22Rv1 (cell line): ENCODE measurements around the gene BCL2L13.

ENCODE experiments used
- ZFX ChIP-seq: fragments of 450-650 bp; IDR thresholded peaks from 2 replicates; pipeline ENCODE4 v1.6.1; 2017; ENCODE audit warnings: antibody characterized with exemption, borderline replicate concordance
- TF ChIP-seq, protein P1 (sequence below): fragments of 450-650 bp; IDR thresholded peaks from 2 replicates; pipeline ENCODE4 v1.5.1; 2017; ENCODE audit warnings: mild to moderate bottlenecking

DNA sequence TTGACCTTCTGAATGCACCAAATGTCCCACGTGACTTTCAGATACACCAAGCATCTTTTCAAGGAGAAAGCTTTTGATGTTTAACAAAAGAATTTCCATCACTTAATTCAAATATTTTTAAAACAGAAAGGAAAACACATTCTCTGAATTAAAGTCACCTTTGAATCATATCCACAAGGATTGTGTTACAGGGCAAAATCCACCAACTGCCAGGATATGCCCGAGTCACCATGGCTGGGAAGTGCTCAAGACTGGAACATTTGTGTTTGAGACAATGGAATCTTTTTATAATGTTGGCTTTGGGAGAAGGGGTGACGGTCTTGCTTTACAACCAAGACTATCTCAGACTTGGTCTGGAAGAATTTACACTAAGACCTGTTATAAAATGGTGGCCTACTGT lies 94.9 kb downstream of the BCL2L13 start:
- TF ChIP-seq, protein P1, sequence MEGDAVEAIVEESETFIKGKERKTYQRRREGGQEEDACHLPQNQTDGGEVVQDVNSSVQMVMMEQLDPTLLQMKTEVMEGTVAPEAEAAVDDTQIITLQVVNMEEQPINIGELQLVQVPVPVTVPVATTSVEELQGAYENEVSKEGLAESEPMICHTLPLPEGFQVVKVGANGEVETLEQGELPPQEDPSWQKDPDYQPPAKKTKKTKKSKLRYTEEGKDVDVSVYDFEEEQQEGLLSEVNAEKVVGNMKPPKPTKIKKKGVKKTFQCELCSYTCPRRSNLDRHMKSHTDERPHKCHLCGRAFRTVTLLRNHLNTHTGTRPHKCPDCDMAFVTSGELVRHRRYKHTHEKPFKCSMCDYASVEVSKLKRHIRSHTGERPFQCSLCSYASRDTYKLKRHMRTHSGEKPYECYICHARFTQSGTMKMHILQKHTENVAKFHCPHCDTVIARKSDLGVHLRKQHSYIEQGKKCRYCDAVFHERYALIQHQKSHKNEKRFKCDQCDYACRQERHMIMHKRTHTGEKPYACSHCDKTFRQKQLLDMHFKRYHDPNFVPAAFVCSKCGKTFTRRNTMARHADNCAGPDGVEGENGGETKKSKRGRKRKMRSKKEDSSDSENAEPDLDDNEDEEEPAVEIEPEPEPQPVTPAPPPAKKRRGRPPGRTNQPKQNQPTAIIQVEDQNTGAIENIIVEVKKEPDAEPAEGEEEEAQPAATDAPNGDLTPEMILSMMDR, result no peak
- no peak for TF ChIP-seq ZFX
